ENCODE data around the gene DYRK4. TPM values are rescaled to one million over a fixed set of nuclear protein-coding genes. Genes with fewer than 3 reads are reported as not detected.

The DYRK4 gene
- total and polyA plus RNA-seq, 9 donors, result 23.7 to 53.9 (median 41.2) TPM

- Histone ChIP-seq H3K27me3 (no peaks in the 10 kb centered on the region), H3K4me1 (ENCODE audit: insufficient read depth) (no peaks in the 10 kb centered on the region), H3K36me3 (no peaks in the 10 kb centered on the region), H3K27ac (no peak overlapping the region), H3K4me3 (no peak overlapping the region), H3K9me3 (no peaks in the 10 kb centered on the region)
- TF ChIP-seq POLR2A (IDR thresholded peaks at IDR 0.05) (no peak), CTCF (IDR thresholded peaks at IDR 0.05) (no peak), EP300 (IDR thresholded peaks at IDR 0.05) (no peak)
- WGBS, 3 donors, result 84 to 89% (median 87%) methylated on average over 9 of the region's 9 CpGs
- no peak for DNase-seq
- intact Hi-C loops (cut with DNase I), result no loop called here
These were observed 53.7 kb downstream of the DYRK4 start for GRCh38 chr12:4615667-4616066.

- Histone ChIP-seq H3K27ac (no peak overlapping the region), H3K4me1 (ENCODE audit: insufficient read depth) (no peaks in the 10 kb centered on the region), H3K4me3 (no peak overlapping the region), H3K27me3 (no peaks in the 10 kb centered on the region), H3K9me3 (no peaks in the 10 kb centered on the region), H3K36me3 (no peaks in the 10 kb centered on the region)
- intact Hi-C loops (cut with DNase I), result no loop called here
- TF ChIP-seq EP300 (IDR thresholded peaks at IDR 0.05) (no peak), POLR2A (IDR thresholded peaks at IDR 0.05) (no peak), CTCF (IDR thresholded peaks at IDR 0.05) (no peak)
- DNase-seq, result no peak
- 91 to 95% (median 92%) methylated on average over 3 of the region's 3 CpGs for WGBS, 3 donors
These were observed 59.5 kb downstream of the DYRK4 start for GRCh38 chr12:4621511-4621910.

- Histone ChIP-seq H3K4me1 (ENCODE audit: insufficient read depth) (no peaks in the 10 kb centered on the region), H3K4me3 (no peak overlapping the region), H3K27ac (no peak overlapping the region), H3K36me3 (no peaks in the 10 kb centered on the region), H3K27me3 (no peaks in the 10 kb centered on the region), H3K9me3 (no peaks in the 10 kb centered on the region)
- intact Hi-C loops (cut with DNase I), result no loop called here
- TF ChIP-seq CTCF (IDR thresholded peaks at IDR 0.05) (no peak), EP300 (IDR thresholded peaks at IDR 0.05) (no peak), POLR2A (IDR thresholded peaks at IDR 0.05) (no peak)
- WGBS, 3 donors, result 85 to 90% (median 89%) methylated on average over 5 of the region's 5 CpGs
- DNase-seq, result no peak
These were observed 64.5 kb downstream of the DYRK4 start for GRCh38 chr12:4626543-4626942.

- no peaks in the 10 kb centered on the region for H3K36me3 ChIP-seq
- DNase-seq, result no peak
- 92 to 96% (median 92%) methylated on average over 10 of the region's 10 CpGs for WGBS, 3 donors
- intact Hi-C loops (cut with DNase I), result no loop called here
- H3K4me3 ChIP-seq, result no peak overlapping the region
- TF ChIP-seq EP300 (IDR thresholded peaks at IDR 0.05), result no peak
- TF ChIP-seq CTCF (IDR thresholded peaks at IDR 0.05), result no peak
- TF ChIP-seq POLR2A (IDR thresholded peaks at IDR 0.05), result no peak
- H3K4me1 ChIP-seq (ENCODE audit: insufficient read depth), result no peaks in the 10 kb centered on the region
- no peaks in the 10 kb centered on the region for H3K9me3 ChIP-seq
- no peak overlapping the region for H3K27ac ChIP-seq
- H3K27me3 ChIP-seq, result no peaks in the 10 kb centered on the region
These were observed 66.4 kb downstream of the DYRK4 start for GRCh38 chr12:4628406-4628805.

- Histone ChIP-seq H3K36me3 (no peaks in the 10 kb centered on the region), H3K4me3 (no peak overlapping the region), H3K27me3 (no peaks in the 10 kb centered on the region), H3K27ac (no peak overlapping the region), H3K4me1 (ENCODE audit: insufficient read depth) (no peaks in the 10 kb centered on the region), H3K9me3 (no peaks in the 10 kb centered on the region)
- WGBS, 3 donors, result 46 to 52% (median 52%) methylated on average over 5 of the region's 5 CpGs
- DNase-seq, result no peak
- intact Hi-C loops (cut with DNase I), result no loop called here
- no peak for TF ChIP-seq CTCF (IDR thresholded peaks at IDR 0.05)
- no peak for TF ChIP-seq POLR2A (IDR thresholded peaks at IDR 0.05)
- no peak for TF ChIP-seq EP300 (IDR thresholded peaks at IDR 0.05)
These were observed 68.3 kb downstream of the DYRK4 start for GRCh38 chr12:4630262-4630661.

Data from ovary (tissue), 9 donors.